OCI-LY1 (cell line): ENCODE results near the gene RIN3.

Experiments
- H2AFZ ChIP-seq: fragments of 200-600 bp; sonication (generic), shearing (Covaris generic); 2 replicates; pipeline ENCODE4 v1.6.0; 2014; ENCODE audit warnings: antibody characterized with exemption, mild to moderate bottlenecking, low read length
- H3F3A ChIP-seq: fragments of 200-600 bp; sonication (generic), shearing (Covaris generic); 2 replicates; pipeline ENCODE4 v1.6.0; 2014; ENCODE audit warnings: mild to moderate bottlenecking, antibody characterized with exemption, low read length, moderate library complexity; ENCODE audit not compliant: insufficient read depth
- H3K27ac ChIP-seq: fragments of 200-600 bp; sonication (generic); 2 replicates; pipeline ENCODE4 v1.5.1; 2014; ENCODE audit warnings: low read length, mixed run types, mild to moderate bottlenecking, low read depth; ENCODE audit not compliant: poor library complexity, severe bottlenecking
- H3K27me3 ChIP-seq: fragments of 200-600 bp; sonication (generic); 2 replicates; pipeline ENCODE4 v1.6.0; 2014; ENCODE audit warnings: antibody characterized with exemption, mild to moderate bottlenecking, low read length, moderate library complexity; ENCODE audit not compliant: insufficient read depth
- H3K36me3 ChIP-seq: fragments of 200-600 bp; sonication (generic); 2 replicates; pipeline ENCODE4 v1.6.1; 2014; ENCODE audit warnings: mild to moderate bottlenecking, antibody characterized with exemption, low read length, moderate library complexity, mixed read lengths; ENCODE audit not compliant: insufficient read depth
- H3K4me1 ChIP-seq: fragments of 200-600 bp; sonication (generic); 2 replicates; pipeline ENCODE4 v1.5.1; 2014; ENCODE audit warnings: mild to moderate bottlenecking, low read length, moderate library complexity; ENCODE audit not compliant: insufficient read depth, severe bottlenecking
- H3K4me2 ChIP-seq: fragments of 200-600 bp; sonication (generic), shearing (Covaris generic); 2 replicates; pipeline ENCODE4 v1.6.1; 2014; ENCODE audit warnings: low read length
- H3K4me3 ChIP-seq: fragments of 200-600 bp; sonication (generic); 2 replicates; pipeline ENCODE4 v1.5.1; 2014; ENCODE audit warnings: low read length, low read depth, mild to moderate bottlenecking, mixed read lengths; ENCODE audit not compliant: poor library complexity, severe bottlenecking
- H3K79me2 ChIP-seq: fragments of 200-600 bp; shearing (Covaris generic); 2 replicates; pipeline ENCODE4 v1.6.1; 2016; ENCODE audit warnings: mixed run types, low read length, mixed read lengths; ENCODE audit not compliant: insufficient read depth
- H3K9ac ChIP-seq: fragments of 200-600 bp; sonication (generic), shearing (Covaris generic); 2 replicates; pipeline ENCODE4 v1.6.1; 2014; ENCODE audit warnings: mild to moderate bottlenecking, low read length, mixed read lengths
- H3K9me2 ChIP-seq: fragments of 200-600 bp; sonication (generic), shearing (Covaris generic); 2 replicates; pipeline ENCODE4 v1.6.1; 2014; ENCODE audit warnings: low read depth, mild to moderate bottlenecking, low read length, mixed read lengths
- H3K9me3 ChIP-seq: fragments of 200-600 bp; shearing (Covaris generic); 2 replicates; pipeline ENCODE4 v1.6.1; 2014; ENCODE audit warnings: low read length, mixed read lengths
- H4K20me1 ChIP-seq: fragments of 200-600 bp; sonication (generic), shearing (Covaris generic); 2 replicates; pipeline ENCODE4 v1.6.0; 2016; ENCODE audit warnings: mild to moderate bottlenecking, low read length; ENCODE audit not compliant: insufficient read depth
- EZH2 ChIP-seq: fragments of 200-600 bp; sonication (generic), shearing (Covaris generic); IDR thresholded peaks from 2 replicates; pipeline ENCODE4 v1.8.0; 2017; ENCODE audit warnings: borderline replicate concordance, mixed run types, mild to moderate bottlenecking, antibody characterized with exemption, low read length, moderate library complexity, mixed read lengths
- TF ChIP-seq, protein P1 (sequence below): fragments of 200-600 bp; sonication (generic), shearing (Covaris generic); IDR thresholded peaks from 2 replicates; pipeline ENCODE4 v1.5.1; 2017; ENCODE audit warnings: mild to moderate bottlenecking, antibody characterized with exemption, low read length, moderate library complexity, mixed read lengths

The RIN3 gene

DNA sequence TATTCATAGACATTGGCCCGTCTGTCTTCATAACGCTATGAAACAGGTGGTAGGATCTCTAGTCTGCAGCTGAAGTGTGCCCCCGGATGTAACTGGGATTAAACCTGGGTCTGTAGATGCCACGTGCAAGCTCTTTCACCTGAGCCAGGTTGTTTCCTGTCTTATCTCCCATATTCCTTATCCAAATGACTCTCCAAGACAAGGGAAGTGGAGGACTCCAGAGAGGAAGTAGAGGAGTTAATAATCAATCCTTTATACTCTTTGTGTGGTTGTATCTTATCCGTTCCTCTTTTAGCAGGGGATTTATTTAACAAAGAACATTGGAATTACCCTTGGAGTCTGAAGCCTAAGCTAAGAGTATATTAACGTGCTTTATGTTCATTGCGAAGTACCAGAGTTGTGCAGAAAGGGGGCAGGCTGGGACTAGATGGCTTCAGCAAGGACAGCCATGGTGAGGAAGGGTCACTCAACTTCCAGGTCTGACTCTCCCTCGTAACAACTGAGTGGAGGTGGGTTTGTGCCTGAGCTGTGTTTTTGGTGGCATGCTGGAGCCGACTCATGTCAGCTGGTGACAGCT lies 82.8 kb downstream of the RIN3 start:
- H3K79me2 ChIP-seq, result no peaks in the 10 kb centered on the region
- H3K36me3 ChIP-seq, result no peaks in the 10 kb centered on the region
- no peak for TF ChIP-seq EZH2
- TF ChIP-seq, protein P1, sequence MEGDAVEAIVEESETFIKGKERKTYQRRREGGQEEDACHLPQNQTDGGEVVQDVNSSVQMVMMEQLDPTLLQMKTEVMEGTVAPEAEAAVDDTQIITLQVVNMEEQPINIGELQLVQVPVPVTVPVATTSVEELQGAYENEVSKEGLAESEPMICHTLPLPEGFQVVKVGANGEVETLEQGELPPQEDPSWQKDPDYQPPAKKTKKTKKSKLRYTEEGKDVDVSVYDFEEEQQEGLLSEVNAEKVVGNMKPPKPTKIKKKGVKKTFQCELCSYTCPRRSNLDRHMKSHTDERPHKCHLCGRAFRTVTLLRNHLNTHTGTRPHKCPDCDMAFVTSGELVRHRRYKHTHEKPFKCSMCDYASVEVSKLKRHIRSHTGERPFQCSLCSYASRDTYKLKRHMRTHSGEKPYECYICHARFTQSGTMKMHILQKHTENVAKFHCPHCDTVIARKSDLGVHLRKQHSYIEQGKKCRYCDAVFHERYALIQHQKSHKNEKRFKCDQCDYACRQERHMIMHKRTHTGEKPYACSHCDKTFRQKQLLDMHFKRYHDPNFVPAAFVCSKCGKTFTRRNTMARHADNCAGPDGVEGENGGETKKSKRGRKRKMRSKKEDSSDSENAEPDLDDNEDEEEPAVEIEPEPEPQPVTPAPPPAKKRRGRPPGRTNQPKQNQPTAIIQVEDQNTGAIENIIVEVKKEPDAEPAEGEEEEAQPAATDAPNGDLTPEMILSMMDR, result no peak
- H3K4me1 ChIP-seq, result no peaks in the 10 kb centered on the region
- H3K4me2 ChIP-seq, result no peak overlapping the region
- no peak overlapping the region for H3K9ac ChIP-seq
- H3K27me3 ChIP-seq, result no peaks in the 10 kb centered on the region
- no peaks in the 10 kb centered on the region for H3F3A ChIP-seq
- no peak overlapping the region for H3K27ac ChIP-seq
- no peak overlapping the region for H2AFZ ChIP-seq
- H4K20me1 ChIP-seq, result no peaks in the 10 kb centered on the region
- H3K9me3 ChIP-seq, result no peaks in the 10 kb centered on the region
- H3K4me3 ChIP-seq, result no peak overlapping the region
- no peaks in the 10 kb centered on the region for H3K9me2 ChIP-seq

DNA sequence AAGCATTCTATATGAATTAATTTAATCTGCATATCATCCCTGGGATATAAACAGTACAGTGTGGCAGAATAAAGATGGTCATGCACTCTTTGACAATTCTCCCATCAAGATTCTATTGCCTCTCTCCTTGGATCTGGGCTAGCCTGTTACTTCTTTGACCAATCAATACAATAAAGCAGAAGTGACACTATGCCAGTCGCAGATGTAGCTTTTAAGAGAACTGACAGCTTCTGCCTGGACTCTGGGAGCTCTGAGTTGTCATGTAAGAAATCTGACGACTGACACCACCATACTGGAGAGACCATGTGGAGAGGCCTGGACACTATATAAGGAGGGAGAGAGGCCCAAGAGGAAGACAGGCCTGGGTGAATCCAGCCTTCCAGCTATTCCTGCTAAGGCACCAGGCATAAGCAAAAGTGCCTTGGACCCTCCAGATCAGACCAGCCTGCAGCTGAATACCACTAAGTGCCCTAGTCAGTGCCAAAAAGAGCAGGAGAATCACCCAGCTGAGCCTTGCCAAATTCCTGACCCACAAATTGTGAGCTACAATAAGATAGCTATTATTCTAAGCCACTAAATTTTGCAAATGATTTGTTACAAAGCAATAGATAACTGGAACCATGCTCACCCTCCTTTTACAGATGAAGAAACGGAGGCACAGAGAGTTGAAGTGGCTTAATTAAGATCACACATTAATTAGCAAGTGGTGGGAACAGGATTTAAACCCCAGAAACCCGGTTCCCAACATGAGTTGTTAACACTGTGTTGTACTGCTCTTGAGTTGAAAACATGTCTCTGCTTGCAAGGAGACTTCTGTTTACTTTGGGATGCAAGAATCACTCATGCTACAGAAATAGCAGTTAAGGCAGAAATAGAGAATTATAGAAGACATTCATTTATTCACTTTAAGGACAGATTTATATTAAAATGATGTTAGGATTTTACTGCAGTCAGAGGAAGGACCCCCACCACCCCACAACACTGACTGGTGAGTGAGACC lies 84.6 kb downstream of the RIN3 start:
- H3K9ac ChIP-seq, result no peak overlapping the region
- no peaks in the 10 kb centered on the region for H3F3A ChIP-seq
- no peak overlapping the region for H3K4me3 ChIP-seq
- H3K4me1 ChIP-seq, result no peaks in the 10 kb centered on the region
- H3K4me2 ChIP-seq, result no peak overlapping the region
- no peaks in the 10 kb centered on the region for H3K36me3 ChIP-seq
- H3K27ac ChIP-seq, result no peak overlapping the region
- no peaks in the 10 kb centered on the region for H3K27me3 ChIP-seq
- no peaks in the 10 kb centered on the region for H4K20me1 ChIP-seq
- H3K9me2 ChIP-seq, result no peaks in the 10 kb centered on the region
- H3K79me2 ChIP-seq, result no peaks in the 10 kb centered on the region
- no peak overlapping the region for H2AFZ ChIP-seq
- no peaks in the 10 kb centered on the region for H3K9me3 ChIP-seq
- TF ChIP-seq, protein P1, result no peak
- TF ChIP-seq EZH2, result no peak

DNA sequence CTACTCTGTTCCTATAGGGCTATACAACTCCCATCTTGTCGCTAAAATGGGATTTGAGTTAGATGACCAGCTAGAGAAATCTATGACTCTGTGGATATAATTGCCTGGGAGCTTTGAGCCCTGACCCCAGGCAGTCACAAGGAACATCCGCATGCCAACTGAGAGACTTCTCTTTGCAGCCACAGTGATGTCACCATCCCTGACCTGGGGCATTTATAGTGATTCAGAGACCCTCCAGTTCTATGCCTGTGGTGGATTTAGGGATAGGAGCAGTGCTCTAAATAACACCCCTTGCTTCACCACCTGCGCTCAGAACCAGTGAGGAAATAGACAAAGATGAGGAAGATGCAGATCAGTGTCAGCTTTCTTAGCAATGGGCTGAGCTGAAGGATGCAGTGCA lies 86.2 kb downstream of the RIN3 start:
- H3K9me3 ChIP-seq, result no peaks in the 10 kb centered on the region
- H3F3A ChIP-seq, result no peaks in the 10 kb centered on the region
- no peaks in the 10 kb centered on the region for H3K27me3 ChIP-seq
- H3K9me2 ChIP-seq, result no peaks in the 10 kb centered on the region
- H4K20me1 ChIP-seq, result no peaks in the 10 kb centered on the region
- H3K4me1 ChIP-seq, result no peaks in the 10 kb centered on the region
- H2AFZ ChIP-seq, result no peak overlapping the region
- TF ChIP-seq, protein P1, result no peak
- no peak overlapping the region for H3K9ac ChIP-seq
- H3K79me2 ChIP-seq, result no peaks in the 10 kb centered on the region
- no peaks in the 10 kb centered on the region for H3K36me3 ChIP-seq
- no peak overlapping the region for H3K27ac ChIP-seq
- no peak overlapping the region for H3K4me2 ChIP-seq
- H3K4me3 ChIP-seq, result no peak overlapping the region
